HG03025 (cell line): ENCODE measurements around the gene GLIPR1.

ENCODE experiments used
- ATAC-seq: cut with Tn5 transposase; IDR thresholded peaks from one replicate; pipeline ENCODE4 v1.9.1; 2021; ENCODE audit warnings: mild to moderate bottlenecking, moderate library complexity; ENCODE audit not compliant: unreplicated experiment, low FRiP score

The GLIPR1 gene

GRCh38 chr12:75553398-75553797 is 72.8 kb downstream of the GLIPR1 start:
- ATAC-seq, result no peak
